KOPT-K1 (cell line): ENCODE measurements around the gene ZNF777.
"Not testable (repeated sequence)": the region's sequence is repeated elsewhere in the genome, so short reads cannot be mapped to it uniquely, and the experiment has no call there.

Experiments
- H3K27ac ChIP-seq: fragments of 200-600 bp; sonication (generic); 2 replicates; pipeline ENCODE4 v1.5.1; 2016; ENCODE audit warnings: antibody characterized with exemption, mild to moderate bottlenecking, low read depth, low read length; ENCODE audit not compliant: poor library complexity, severe bottlenecking
- H3K36me3 ChIP-seq: fragments of 200-600 bp; sonication (generic); 2 replicates; pipeline ENCODE4 v1.5.1; 2017; ENCODE audit warnings: antibody characterized with exemption, mild to moderate bottlenecking, low read length, moderate library complexity; ENCODE audit not compliant: insufficient read depth
- H3K9me3 ChIP-seq: fragments of 200-600 bp; sonication (generic); 2 replicates; pipeline ENCODE4 v1.5.1; 2017; ENCODE audit warnings: antibody characterized with exemption, low read length, mild to moderate bottlenecking; ENCODE audit not compliant: insufficient read depth, poor library complexity, severe bottlenecking

Gene ZNF777

DNA sequence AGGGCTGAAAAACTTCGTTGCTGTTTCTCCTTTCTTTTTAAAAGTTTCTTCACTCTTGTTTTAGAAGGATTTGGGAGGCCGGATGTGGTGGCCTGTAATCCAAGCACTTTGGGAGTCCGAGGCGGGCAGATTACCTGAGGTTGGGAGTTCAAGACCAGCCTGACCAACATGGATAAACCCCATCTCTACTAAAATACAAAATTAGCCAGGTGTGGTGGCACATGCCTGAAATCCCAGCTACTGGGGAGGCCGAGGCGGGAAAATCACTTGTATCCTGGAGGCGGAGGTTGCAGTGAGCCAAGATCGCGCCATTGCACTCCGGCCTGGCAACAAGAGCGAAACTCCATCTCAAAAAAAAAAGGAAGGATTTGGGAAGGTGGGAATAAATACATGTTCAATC, 14.8 kb downstream of the ZNF777 start:
- H3K36me3 ChIP-seq: peaks cover 72% of the 10 kb centered on the region
- H3K9me3 ChIP-seq, H3K27ac ChIP-seq: not testable (repeated sequence)

DNA sequence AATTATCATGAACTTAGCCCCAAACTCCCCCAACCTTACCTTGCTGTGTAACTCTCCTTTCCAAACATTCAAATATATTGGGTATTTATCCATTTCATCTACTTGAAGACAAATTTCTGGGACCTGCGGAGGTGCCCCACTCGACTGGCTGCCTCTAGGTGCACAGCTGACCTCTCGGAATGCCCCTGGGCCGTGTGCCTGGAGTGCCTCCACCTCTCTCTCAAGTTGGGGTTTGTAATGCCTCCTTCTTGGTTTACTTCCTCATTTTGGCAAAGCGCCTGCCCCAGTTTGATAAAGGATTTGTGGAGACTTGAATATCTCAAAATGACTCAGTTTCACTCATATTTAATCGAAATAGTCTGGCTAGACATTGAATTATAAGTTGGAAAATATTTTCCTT, 16.6 kb downstream of the ZNF777 start:
- Histone ChIP-seq H3K36me3 (peaks cover 54% of the 10 kb centered on the region), H3K27ac (no peak overlapping the region), H3K9me3 (no peaks in the 10 kb centered on the region)

- Histone ChIP-seq H3K9me3 (no peaks in the 10 kb centered on the region), H3K36me3 (peaks cover 48% of the 10 kb centered on the region), H3K27ac (no peak overlapping the region)
These were observed 17.3 kb downstream of the ZNF777 start for GRCh38 chr7:149443523-149443922.

DNA sequence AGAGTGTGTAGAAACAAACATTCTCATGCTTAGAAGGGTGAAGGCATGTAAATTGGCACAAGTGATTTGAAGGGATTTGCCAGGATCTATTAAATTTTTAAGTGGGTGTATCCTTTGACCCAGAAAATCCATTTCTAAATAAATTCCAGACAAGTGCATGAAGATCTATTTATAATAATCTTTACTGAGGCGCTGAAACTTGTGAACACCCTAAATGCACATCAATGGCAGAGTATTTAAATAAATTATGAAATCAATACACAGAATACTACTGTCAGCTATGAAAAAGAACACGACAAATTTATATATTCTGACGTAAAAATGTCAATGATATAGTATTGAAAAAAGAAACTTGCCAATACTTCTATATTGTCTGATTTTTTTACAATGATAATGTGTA, 17.9 kb downstream of the ZNF777 start:
- H3K9me3 ChIP-seq: no peaks in the 10 kb centered on the region
- no peak overlapping the region for H3K27ac ChIP-seq
- peaks cover 49% of the 10 kb centered on the region for H3K36me3 ChIP-seq

GRCh38 chr7:149440222-149440621, 20.6 kb downstream of the ZNF777 start:
- H3K9me3 ChIP-seq: no peaks in the 10 kb centered on the region
- H3K36me3 ChIP-seq: peaks cover 36% of the 10 kb centered on the region
- H3K27ac ChIP-seq: peak overlapping the region; percentile 4

DNA sequence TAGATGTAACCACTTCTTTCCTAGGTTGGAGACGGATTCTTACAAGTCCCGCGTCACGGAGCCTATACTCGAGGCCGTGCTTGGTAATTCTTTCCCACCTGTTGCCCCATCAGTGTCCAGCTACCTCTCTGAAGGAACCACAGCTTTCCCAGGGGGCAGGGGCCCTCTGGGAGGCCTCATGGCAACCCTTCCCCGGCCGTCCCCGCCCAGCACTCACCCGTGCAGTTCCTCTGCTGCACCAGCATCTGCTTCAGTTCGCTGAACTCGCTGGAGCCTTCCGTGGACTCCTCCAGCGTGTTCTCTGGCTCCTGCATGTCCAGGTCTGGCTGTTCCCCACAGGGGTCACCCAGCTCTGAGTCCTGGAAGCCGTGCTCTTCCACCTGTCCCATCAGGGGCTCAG, 24.5 kb downstream of the ZNF777 start:
- H3K9me3 ChIP-seq: no peaks in the 10 kb centered on the region
- H3K36me3 ChIP-seq: peaks cover 56% of the 10 kb centered on the region
- no peak overlapping the region for H3K27ac ChIP-seq

DNA sequence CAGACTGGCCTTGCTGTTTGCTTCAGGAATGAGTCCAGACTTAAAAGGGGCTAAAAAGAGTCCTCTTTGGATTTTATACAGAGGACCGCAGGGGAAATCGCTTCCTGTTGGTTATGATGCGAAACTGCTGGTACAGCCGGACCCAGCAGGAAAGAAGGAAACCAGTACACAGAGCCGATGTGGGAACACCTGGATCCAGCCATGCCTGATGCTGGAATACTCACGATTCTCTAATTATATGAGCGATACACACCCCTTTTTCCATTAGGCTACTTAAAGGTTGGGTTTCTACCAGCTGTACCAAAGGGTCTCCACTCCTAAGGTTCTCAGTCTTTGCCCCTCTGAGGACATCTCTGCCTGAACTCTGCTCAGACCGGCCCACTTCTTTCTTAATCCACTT, 27.7 kb downstream of the ZNF777 start:
- Histone ChIP-seq H3K27ac (no peak overlapping the region), H3K9me3 (no peaks in the 10 kb centered on the region), H3K36me3 (peaks cover 61% of the 10 kb centered on the region)

GRCh38 chr7:149432121-149432691, 28.7 kb downstream of the ZNF777 start:
- Histone ChIP-seq H3K9me3 (no peaks in the 10 kb centered on the region), H3K36me3 (peaks cover 60% of the 10 kb centered on the region), H3K27ac (no peak overlapping the region)

- Histone ChIP-seq H3K36me3 (peaks cover 58% of the 10 kb centered on the region), H3K27ac (no peak overlapping the region), H3K9me3 (no peaks in the 10 kb centered on the region)
These were observed 29.3 kb downstream of the ZNF777 start for GRCh38 chr7:149431486-149432120.

DNA sequence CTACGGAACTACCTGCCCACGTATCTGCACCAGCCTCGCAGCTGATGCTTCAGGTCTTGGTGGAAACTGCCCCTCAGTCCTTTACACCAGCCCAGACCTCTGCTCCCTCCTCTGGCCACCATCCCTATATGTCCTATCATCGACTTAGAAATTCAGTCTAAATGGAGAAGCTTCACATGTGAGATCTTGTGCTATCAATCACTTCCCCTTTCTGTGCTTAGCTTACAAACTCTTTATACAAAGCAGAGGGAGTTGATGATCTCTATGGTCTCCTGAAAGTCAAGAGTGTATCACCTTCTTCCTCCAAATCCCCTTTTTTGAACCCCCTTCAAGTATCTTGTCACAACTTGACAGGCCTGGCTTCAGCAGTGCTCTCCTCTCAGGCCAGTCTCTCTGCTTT, 30.7 kb downstream of the ZNF777 start:
- no peaks in the 10 kb centered on the region for H3K9me3 ChIP-seq
- H3K27ac ChIP-seq: no peak overlapping the region
- H3K36me3 ChIP-seq: peaks cover 47% of the 10 kb centered on the region

DNA sequence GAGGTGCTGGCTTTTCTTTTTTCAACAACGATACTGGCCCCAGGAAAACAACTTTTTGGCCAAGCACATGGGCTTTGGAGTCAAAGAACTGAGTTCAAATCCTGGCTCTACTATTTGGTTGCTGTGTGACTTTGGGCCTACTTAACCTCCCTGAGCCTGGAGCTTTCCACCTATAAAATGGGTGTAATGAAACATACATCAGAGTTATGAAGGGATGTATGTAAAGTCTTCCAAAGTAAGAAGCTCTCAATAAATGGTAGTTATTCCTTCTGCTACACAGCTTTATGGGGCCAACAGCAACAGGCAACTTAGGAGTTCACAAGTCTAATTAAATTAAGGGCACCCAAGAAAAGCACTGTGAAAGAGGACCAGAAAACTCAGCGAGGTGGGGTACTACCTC, 33.0 kb downstream of the ZNF777 start:
- H3K9me3 ChIP-seq: no peaks in the 10 kb centered on the region
- peaks cover 26% of the 10 kb centered on the region for H3K36me3 ChIP-seq
- H3K27ac ChIP-seq: no peak overlapping the region

DNA sequence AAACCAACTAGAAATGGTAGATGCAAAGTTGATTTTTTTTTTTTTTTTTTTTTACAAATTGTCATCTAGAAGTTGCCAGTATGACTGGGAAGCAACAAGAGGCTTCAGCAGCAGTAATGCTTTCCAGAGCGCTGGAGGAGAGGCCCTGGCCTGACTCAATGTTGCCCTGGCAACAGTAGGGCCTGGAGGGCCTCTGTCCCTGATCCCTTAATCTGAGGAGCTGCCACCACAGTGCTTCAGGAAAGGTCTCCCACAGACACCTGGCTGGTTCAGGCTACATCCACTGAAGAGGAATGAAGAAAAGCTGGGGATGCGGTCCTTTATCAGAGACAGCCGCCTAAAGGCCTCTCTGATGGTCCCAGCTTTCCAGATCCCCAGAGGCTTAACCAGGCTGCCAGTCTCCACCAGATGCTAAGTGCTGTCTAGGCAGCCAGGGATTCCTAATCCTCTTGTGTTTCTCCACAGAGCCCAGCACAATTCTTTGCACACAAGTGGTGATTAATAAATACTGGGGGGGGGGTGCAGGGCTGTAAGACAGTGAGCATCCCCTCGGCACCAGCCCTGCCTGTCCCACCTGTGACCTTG, 33.7 kb downstream of the ZNF777 start:
- H3K9me3 ChIP-seq: no peaks in the 10 kb centered on the region
- H3K27ac ChIP-seq: no peak overlapping the region
- peaks cover 19% of the 10 kb centered on the region for H3K36me3 ChIP-seq

DNA sequence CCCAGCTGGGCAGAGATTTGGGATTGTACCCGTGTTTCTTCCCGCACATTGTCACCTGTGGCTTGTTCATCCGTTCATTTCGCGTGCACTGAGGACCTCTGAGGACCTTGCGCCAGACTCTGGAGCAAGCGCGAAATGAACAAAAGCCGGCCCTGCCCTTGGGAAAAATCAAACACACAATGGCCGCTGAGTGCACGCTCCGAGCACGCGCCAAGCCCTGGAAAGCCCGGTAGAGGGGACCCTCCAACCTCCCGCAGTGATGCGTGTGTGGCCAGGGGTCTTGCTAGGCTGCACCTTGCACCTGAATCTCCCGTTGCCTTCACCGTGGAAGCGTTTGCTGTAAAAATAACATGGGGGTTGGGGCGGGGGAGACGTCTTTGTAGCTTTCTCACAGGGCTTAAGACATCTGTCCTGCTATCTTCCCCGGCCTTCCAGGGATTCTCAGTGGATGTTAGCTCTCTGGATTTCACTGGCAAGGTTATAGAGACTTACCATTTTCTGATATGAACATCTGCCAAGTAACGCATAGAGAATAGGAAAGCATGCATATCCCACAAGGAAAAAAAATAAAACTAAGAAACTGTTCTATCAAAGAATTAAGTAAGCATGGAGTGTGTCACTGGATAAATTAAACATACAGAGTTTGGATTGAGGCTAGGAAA, 37.3 kb downstream of the ZNF777 start:
- no peaks in the 10 kb centered on the region for H3K36me3 ChIP-seq
- H3K27ac ChIP-seq: no peak overlapping the region
- H3K9me3 ChIP-seq: no peaks in the 10 kb centered on the region

GRCh38 chr7:149422914-149423301, 38.0 kb downstream of the ZNF777 start:
- no peak overlapping the region for H3K27ac ChIP-seq
- H3K36me3 ChIP-seq: no peaks in the 10 kb centered on the region
- H3K9me3 ChIP-seq: no peaks in the 10 kb centered on the region

GRCh38 chr7:149422162-149422913, 38.5 kb downstream of the ZNF777 start:
- no peaks in the 10 kb centered on the region for H3K9me3 ChIP-seq
- H3K36me3 ChIP-seq: no peaks in the 10 kb centered on the region
- no peak overlapping the region for H3K27ac ChIP-seq
